ENCODE results near the gene ZNF844. TPM values are rescaled to one million over a fixed set of nuclear protein-coding genes. Genes with fewer than 3 reads are reported as not detected.

The ZNF844 gene
- total RNA-seq, 1 experiment from 2014 or later: 10.5 TPM

GRCh38 chr19:12052091-12052496, 12.4 kb upstream of the ZNF844 start:
- peaks cover 12% of the 10 kb centered on the region for H3K9me3 Mint-ChIP-seq
- H3K27ac Mint-ChIP-seq: peak overlapping the region; percentile 88
- TF ChIP-seq, protein P1, sequence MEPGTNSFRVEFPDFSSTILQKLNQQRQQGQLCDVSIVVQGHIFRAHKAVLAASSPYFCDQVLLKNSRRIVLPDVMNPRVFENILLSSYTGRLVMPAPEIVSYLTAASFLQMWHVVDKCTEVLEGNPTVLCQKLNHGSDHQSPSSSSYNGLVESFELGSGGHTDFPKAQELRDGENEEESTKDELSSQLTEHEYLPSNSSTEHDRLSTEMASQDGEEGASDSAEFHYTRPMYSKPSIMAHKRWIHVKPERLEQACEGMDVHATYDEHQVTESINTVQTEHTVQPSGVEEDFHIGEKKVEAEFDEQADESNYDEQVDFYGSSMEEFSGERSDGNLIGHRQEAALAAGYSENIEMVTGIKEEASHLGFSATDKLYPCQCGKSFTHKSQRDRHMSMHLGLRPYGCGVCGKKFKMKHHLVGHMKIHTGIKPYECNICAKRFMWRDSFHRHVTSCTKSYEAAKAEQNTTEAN (CRISPR knock-in tag; IDR thresholded peaks at IDR 0.05): no peak
- TF ChIP-seq, protein P2, sequence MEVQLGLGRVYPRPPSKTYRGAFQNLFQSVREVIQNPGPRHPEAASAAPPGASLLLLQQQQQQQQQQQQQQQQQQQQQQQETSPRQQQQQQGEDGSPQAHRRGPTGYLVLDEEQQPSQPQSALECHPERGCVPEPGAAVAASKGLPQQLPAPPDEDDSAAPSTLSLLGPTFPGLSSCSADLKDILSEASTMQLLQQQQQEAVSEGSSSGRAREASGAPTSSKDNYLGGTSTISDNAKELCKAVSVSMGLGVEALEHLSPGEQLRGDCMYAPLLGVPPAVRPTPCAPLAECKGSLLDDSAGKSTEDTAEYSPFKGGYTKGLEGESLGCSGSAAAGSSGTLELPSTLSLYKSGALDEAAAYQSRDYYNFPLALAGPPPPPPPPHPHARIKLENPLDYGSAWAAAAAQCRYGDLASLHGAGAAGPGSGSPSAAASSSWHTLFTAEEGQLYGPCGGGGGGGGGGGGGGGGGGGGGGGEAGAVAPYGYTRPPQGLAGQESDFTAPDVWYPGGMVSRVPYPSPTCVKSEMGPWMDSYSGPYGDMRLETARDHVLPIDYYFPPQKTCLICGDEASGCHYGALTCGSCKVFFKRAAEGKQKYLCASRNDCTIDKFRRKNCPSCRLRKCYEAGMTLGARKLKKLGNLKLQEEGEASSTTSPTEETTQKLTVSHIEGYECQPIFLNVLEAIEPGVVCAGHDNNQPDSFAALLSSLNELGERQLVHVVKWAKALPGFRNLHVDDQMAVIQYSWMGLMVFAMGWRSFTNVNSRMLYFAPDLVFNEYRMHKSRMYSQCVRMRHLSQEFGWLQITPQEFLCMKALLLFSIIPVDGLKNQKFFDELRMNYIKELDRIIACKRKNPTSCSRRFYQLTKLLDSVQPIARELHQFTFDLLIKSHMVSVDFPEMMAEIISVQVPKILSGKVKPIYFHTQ (CRISPR knock-in tag; IDR thresholded peaks at IDR 0.05): no peak
- TF ChIP-seq FOXP1 (CRISPR knock-in tag; IDR thresholded peaks at IDR 0.05; ENCODE audit: borderline replicate concordance) (no peak), ETV6 (CRISPR knock-in tag; IDR thresholded peaks at IDR 0.05) (no peak), NR3C1 (CRISPR knock-in tag; conservative IDR thresholded peaks at IDR 0.05; ENCODE audit: low read depth) (no peak), JUN (CRISPR knock-in tag; IDR thresholded peaks at IDR 0.05) (no peak), RORB (CRISPR knock-in tag; IDR thresholded peaks at IDR 0.05) (no peak), SOX15 (CRISPR knock-in tag; IDR thresholded peaks at IDR 0.05) (no peak), SMAD4 (CRISPR knock-in tag; IDR thresholded peaks at IDR 0.05) (no peak), USF1 (CRISPR knock-in tag; IDR thresholded peaks at IDR 0.05) (no peak), ZNF232 (CRISPR knock-in tag; IDR thresholded peaks at IDR 0.05) (no peak), PREB (CRISPR knock-in tag; IDR thresholded peaks at IDR 0.05; ENCODE audit: borderline replicate concordance) (no peak), CBFB (CRISPR knock-in tag; IDR thresholded peaks at IDR 0.05; ENCODE audit: low read depth) (no peak), ARID4B (CRISPR knock-in tag; IDR thresholded peaks at IDR 0.05; ENCODE audit: borderline replicate concordance) (no peak), HMGA2 (CRISPR knock-in tag; IDR thresholded peaks at IDR 0.05) (no peak), TCF7 (CRISPR knock-in tag; IDR thresholded peaks at IDR 0.05; ENCODE audit: low read depth) (no peak)
- TF ChIP-seq, protein P3, sequence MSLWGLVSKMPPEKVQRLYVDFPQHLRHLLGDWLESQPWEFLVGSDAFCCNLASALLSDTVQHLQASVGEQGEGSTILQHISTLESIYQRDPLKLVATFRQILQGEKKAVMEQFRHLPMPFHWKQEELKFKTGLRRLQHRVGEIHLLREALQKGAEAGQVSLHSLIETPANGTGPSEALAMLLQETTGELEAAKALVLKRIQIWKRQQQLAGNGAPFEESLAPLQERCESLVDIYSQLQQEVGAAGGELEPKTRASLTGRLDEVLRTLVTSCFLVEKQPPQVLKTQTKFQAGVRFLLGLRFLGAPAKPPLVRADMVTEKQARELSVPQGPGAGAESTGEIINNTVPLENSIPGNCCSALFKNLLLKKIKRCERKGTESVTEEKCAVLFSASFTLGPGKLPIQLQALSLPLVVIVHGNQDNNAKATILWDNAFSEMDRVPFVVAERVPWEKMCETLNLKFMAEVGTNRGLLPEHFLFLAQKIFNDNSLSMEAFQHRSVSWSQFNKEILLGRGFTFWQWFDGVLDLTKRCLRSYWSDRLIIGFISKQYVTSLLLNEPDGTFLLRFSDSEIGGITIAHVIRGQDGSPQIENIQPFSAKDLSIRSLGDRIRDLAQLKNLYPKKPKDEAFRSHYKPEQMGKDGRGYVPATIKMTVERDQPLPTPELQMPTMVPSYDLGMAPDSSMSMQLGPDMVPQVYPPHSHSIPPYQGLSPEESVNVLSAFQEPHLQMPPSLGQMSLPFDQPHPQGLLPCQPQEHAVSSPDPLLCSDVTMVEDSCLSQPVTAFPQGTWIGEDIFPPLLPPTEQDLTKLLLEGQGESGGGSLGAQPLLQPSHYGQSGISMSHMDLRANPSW (CRISPR knock-in tag; conservative IDR thresholded peaks at IDR 0.05; ENCODE audit: low read depth): no peak
- TF ChIP-seq, protein P4, sequence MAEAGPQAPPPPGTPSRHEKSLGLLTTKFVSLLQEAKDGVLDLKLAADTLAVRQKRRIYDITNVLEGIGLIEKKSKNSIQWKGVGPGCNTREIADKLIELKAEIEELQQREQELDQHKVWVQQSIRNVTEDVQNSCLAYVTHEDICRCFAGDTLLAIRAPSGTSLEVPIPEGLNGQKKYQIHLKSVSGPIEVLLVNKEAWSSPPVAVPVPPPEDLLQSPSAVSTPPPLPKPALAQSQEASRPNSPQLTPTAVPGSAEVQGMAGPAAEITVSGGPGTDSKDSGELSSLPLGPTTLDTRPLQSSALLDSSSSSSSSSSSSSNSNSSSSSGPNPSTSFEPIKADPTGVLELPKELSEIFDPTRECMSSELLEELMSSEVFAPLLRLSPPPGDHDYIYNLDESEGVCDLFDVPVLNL (CRISPR knock-in tag; IDR thresholded peaks at IDR 0.05; ENCODE audit: borderline replicate concordance, low read depth): no peak
- DNase-seq (ENCODE audit: low spot score) (no peak), ATAC-seq (no peak)
- CTCF ChIA-PET: interaction anchor here (0.7 to 2.5 kb wide), 13 partner anchors 13 to 172 kb away, joined by 3 to 20 read pairs (median 10); partner anchors contain the start of genes ZNF20, ZNF433, ZNF700 and ZNF763
- H3K36me3 Mint-ChIP-seq: peaks cover 33% of the 10 kb centered on the region
- peaks cover 18% of the 10 kb centered on the region for H3K4me1 Mint-ChIP-seq
- peak overlapping the region; percentile 91 for H3K4me3 Mint-ChIP-seq
- POLR2A ChIA-PET: interaction anchor here (0.6 to 3.6 kb wide), 10 partner anchors 13 to 254 kb away, joined by 3 to 34 read pairs (median 8); partner anchors contain the start of genes ZNF20, ZNF433, ZNF763 and ZNF844
- peaks cover 2% of the 10 kb centered on the region; the same call in 1 of the 2 replicates for H3K27me3 Mint-ChIP-seq (ENCODE audit: low read depth)
